ENCODE results near the gene NUDT12.

DNA sequence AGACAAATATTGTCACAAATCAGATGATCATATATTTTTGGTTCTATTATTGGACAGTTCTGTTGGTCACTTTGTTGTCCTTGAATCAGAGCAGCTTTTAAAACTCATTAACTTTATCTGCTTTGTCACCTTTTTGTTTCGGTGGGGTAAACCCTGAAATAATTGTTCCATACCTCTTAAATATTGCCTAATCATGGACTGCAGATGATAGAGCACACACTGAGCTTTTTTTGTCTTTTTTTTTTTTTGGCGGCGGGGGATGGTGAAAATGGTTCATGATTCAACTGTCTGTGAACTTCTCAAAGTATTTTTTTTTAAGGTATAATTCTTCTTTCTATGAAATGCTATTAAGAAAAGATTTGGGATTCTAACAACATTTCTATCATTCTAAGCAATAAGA lies 1.8 kb downstream of the NUDT12 start:
- TF ChIP-seq, protein P1, sequence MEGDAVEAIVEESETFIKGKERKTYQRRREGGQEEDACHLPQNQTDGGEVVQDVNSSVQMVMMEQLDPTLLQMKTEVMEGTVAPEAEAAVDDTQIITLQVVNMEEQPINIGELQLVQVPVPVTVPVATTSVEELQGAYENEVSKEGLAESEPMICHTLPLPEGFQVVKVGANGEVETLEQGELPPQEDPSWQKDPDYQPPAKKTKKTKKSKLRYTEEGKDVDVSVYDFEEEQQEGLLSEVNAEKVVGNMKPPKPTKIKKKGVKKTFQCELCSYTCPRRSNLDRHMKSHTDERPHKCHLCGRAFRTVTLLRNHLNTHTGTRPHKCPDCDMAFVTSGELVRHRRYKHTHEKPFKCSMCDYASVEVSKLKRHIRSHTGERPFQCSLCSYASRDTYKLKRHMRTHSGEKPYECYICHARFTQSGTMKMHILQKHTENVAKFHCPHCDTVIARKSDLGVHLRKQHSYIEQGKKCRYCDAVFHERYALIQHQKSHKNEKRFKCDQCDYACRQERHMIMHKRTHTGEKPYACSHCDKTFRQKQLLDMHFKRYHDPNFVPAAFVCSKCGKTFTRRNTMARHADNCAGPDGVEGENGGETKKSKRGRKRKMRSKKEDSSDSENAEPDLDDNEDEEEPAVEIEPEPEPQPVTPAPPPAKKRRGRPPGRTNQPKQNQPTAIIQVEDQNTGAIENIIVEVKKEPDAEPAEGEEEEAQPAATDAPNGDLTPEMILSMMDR (conservative IDR thresholded peaks at IDR 0.05; ENCODE audit: low read length) = no peak
- TF ChIP-seq EZH2phosphoT487 (IDR thresholded peaks at IDR 0.05; ENCODE audit: borderline replicate concordance, low read depth, low read length) = no peak
